Activated CD8-positive, alpha-beta memory T cell treated with anti-CD3 and anti-CD28 coated beads for 1 hour (primary cell): ENCODE results near the gene SMU1.
A peak's percentile ranks its signal among the peaks of the same experiment; 100 is the strongest.

Experiments used
- DNase-seq, 2 donors: peaks; one replicate each; pipeline ENCODE4 v3.0.0-alpha.2; 2020; ENCODE audit warnings: low read depth in 1 of 2; ENCODE audit errors: extremely low read depth in 1 of 2

SMU1 gene

GRCh38 chr9:33076046-33077004, at the start of gene SMU1:
SMU1 (minus strand) TSS chr9:33076674; CDS start chr9:33076608, 66 bp downstream.
- DNase-seq = peak; percentile 86 to 87

DNA sequence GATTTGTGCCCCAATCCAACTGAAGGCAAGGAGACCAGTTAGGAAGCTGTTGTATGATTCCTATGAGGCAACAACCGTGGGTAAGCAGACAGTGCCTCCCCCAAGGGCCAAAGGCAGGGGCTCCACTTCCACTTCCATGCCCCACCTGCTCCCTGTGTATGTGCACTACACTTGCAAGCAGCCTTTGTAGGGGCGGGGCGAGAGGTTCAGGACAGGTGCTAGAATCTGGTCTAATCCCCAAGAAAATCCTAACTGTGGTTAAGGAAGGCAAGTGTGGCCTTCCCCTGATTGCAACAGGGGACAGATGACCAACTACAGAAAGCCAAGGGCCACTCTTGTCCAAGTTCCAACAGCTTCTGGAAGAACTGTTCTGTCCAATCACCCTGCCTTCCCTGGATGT, 49.0 kb upstream of the SMU1 start:
- DNase-seq = no peak

DNA sequence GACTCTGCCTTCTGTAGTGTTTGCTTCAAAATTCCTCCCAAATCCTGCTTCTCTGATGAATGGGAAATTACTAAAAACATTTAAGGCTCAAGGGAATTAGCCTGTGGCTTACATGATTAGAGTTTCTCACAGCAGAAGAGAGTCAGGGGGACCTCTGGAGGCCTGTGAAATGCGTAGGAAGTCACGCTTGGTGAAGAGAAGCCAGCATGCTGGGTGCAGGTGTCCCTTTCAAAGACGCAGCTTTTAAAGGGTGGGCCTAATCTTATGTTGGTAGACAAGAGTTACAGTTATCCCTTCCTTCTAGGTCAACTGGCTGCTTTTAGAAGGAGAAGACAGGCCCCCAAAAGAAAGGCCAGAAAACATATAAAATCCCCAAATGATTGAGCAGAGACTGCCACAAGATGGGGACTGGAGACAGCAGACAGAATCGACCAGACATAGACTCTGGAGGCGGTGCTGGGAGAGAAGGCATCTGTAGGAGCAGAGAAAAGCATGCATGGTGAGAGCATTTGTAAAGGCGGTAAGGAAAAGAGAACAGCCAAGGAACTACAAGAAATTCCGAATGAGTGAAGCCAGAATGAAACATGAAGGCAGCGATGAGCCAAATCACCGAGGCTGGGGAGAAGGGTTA, 48.4 kb upstream of the SMU1 start:
- no peak for DNase-seq

GRCh38 chr9:33124046-33124445, 47.6 kb upstream of the SMU1 start:
- DNase-seq = no peak

DNA sequence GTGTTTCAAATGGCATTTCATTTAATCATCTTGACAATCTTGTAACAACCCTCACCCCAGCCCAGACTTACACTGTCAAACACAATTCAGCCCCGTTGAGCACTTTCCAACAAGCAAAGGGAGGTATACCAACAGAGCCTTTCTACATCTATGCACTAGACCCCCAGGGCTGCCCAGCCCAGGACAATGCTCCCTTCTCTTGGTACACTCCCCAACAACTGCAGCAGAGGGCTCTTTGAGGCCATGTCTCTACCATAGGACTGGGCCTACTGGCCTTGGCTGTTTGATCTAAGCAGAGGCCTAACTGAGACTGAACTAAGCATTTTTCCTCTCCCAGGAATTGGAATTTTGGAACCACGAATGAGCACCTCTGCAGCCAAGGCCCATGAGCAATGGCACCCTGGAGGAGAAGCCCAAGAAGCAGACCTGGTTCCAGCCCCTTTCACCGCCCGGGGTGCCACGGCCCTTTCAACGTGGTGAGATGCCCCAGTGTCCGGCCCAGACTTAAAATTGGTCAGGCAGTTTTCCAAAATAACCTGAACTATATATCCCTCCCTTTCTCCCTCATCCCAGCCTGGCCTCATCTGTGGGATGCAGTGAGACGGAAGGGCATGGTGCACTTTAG, 47.0 kb upstream of the SMU1 start:
- no peak for DNase-seq

GRCh38 chr9:33120620-33121019, 44.1 kb upstream of the SMU1 start:
- DNase-seq = no peak

GRCh38 chr9:33117796-33118195, 41.3 kb upstream of the SMU1 start:
- DNase-seq = no peak

- no peak for DNase-seq
Measured at GRCh38 chr9:33117306-33117705, 40.8 kb upstream of the SMU1 start.

- DNase-seq = no peak
Measured at GRCh38 chr9:33116860-33117259, 40.4 kb upstream of the SMU1 start.

- DNase-seq = no peak
Measured at GRCh38 chr9:33114746-33115145, 38.3 kb upstream of the SMU1 start.

DNA sequence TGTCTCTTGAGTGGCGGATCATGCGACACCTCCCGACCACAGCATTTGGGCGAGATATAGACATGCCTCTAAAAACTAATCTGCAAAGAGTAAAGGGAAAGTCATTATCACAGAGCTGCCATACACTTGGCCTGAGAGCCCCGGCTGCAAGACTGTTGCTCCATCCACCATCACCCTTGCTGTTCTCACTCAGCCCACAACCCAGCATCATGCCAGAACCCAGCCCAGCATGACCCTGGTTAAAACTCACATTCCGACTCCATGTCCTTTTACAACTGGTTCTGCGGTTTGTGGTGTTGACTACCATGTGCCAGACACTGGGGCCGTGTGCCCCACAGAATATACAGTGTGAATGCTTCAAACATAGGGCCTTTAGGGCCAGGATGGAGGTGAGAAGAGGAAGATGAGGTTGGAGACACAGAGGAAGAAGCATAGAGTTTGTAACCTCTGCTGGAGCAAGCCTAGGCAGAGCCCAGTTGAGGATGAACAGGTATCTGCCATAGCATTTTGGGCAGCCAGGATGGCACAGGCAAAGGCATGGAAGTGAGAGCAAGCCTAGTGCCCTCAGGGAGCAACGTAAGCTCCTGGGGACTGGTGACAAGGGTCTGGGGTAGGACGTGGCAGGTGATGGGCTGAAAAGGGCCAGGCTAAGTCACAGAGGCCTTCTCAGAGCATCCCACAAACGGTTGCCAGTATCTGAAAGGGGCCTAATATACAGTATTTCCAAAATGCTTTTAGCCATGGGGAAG, 37.5 kb upstream of the SMU1 start:
- DNase-seq = no peak

DNA sequence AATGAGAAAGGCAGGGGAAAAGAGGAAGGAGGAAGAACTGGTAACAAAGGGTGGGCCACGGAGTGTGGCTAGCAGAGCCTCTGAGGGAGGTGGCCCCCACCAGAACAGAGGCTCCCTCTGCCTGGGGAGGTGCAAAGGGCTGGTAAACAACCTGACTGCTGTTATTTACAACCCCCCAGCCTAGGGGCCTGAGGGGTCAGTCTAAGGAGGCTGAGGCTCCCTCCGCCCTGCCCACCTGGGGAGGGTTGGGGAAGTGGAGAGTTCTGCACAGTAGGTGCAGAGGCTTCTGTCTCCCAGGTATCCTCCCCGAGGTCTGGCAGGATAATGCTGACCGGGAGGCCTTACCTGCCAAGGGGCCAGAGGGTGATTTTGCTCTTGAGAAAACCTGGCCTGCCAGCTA, 35.6 kb upstream of the SMU1 start:
- no peak for DNase-seq

GRCh38 chr9:33111631-33112030, 35.2 kb upstream of the SMU1 start:
- no peak for DNase-seq

DNA sequence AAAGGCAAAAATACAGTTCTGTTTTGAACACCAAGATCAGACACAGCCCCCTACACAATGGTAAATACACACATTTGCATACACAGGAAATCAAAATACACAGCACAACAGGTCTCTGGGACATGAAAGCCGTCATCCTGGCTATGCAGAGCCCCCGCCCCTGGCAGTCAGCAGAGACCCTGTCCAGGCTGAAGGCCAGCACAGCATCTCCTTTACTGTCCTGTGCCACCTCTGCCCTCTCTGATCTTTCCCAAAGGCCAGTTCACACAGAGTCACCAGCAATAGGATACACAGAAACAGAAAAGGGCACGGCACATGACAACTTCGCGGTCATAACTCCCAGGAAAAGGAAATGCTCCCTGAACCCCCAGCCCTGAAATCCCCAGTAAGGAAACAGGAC, 34.2 kb upstream of the SMU1 start:
- no peak for DNase-seq

- no peak for DNase-seq
Measured at GRCh38 chr9:33109850-33110595, 33.5 kb upstream of the SMU1 start.

GRCh38 chr9:33109097-33109496, 32.6 kb upstream of the SMU1 start:
- DNase-seq = no peak

GRCh38 chr9:33108472-33108871, 32.0 kb upstream of the SMU1 start:
- no peak for DNase-seq

DNA sequence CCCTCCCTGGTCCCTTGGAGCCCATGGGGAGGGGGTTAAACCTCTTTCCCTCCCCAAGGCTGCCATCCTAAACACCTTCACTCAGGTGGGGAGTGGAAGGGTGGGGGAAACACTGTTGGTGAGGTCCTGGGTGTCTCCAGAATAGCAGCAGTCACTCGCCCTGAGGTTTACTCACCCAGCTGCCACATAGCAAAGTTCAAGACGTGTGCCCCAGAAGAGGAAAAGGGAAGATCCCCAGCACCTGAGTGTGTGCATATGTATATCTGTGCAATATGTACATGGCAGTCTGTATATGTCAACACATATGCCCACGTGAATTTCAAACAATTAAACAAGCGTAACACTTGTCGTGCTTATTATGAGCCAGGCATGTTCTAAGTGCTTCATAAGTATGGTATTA, 31.3 kb upstream of the SMU1 start:
- DNase-seq = no peak

DNA sequence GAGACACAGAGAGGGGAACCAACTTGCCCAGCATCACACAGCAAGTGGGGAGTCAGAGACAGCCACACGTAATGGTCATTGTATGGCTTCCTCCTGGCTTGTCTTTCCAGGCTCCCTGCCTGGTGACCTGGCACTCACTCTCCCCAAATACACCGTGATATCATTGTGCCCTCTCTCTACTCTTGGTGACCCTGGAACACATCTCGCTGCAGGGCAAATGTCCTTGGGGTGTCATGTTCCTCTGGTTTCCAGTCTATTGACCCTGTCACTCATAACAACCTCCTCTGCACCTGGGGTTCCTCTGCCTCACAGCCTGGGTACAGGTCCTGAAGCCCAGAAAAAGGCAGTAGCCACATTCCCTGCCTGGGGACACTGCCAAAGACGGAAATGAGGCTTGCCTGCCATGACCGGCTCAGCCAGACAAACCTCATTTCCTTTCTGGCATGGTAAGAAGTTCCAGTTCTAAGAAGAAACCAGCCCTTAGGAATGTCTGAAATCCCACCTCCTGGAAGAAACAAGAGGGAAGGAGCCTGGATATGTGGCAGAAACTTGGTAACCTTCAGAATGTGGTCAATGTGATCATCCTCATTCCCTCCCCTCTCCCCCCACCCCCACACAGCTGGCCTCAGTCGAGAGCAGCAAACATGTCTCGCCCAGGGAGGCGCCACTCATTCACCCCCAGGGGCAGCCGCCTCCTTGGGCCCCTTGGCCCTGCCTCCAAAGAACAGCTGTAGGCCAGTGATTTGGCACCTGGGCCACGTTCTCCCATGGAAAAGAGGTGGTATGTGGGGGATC, 30.6 kb upstream of the SMU1 start:
- no peak for DNase-seq

- DNase-seq = no peak
Measured at GRCh38 chr9:33106372-33106771, 29.9 kb upstream of the SMU1 start.
